ENCODE results near the gene KRT84.
"Not testable (repeated sequence)": the region's sequence is repeated elsewhere in the genome, so short reads cannot be mapped to it uniquely, and the experiment has no call there.

The KRT84 gene

DNA sequence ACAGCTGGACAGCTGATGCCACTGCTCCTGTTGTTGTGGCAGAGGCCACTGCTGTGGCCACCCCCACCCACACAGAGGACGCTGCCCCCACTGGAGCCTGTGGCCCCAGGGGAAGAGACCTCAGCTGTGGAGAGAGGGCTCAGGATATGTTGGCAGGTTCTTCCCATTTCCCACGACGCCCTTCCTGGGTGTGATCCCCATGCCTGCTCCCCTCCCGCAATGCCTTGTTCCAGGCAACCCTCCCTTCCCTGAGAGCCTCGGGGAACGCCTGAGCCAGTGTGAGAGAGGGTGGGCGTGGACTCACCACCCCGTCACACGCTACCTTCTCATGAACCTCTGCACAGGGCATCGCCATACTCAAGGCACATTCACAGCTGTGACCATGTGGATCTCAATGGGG lies 26.4 kb upstream of the KRT84 start:
- Histone ChIP-seq H4K91ac (ENCODE audit: low read length) (no peak overlapping the region), H3K4ac (ENCODE audit: low read depth in 1 of 2, low read length in 2 of 2) (no peak overlapping the region), H2BK5ac (ENCODE audit: low read depth, low read length, poor library complexity, severe bottlenecking) (no peak overlapping the region), H3K27me3 (ENCODE audit: control insufficient read depth in 1 of 2, insufficient read depth in 1 of 2, low read length in 2 of 2) (peaks cover 20 to 44% of the 10 kb centered on the region in 2 experiments), H3K4me3 (ENCODE audit: insufficient read depth in 1 of 2, low read depth in 1 of 2, low read length in 2 of 2) (no peak overlapping the region), H2BK120ac (ENCODE audit: low read depth, low read length) (no peak overlapping the region), H2AK5ac (ENCODE audit: low read length, severe bottlenecking) (no peak overlapping the region), H3K27ac (ENCODE audit: low read length, poor library complexity, severe bottlenecking) (no peak overlapping the region), H3K79me1 (replicated peaks; ENCODE audit: low read length, poor library complexity, severe bottlenecking) (no peaks in the 10 kb centered on the region), H3K36me3 (ENCODE audit: control insufficient read depth in 1 of 2, insufficient read depth in 2 of 2, low read depth in 1 of 2, low read length in 2 of 2) (no peaks in the 10 kb centered on the region), H3K9ac (ENCODE audit: low read length) (no peak overlapping the region), H2AFZ (ENCODE audit: low read depth, low read length) (no peak overlapping the region), H3K18ac (ENCODE audit: low read depth in 1 of 2, low read length in 2 of 2) (no peak overlapping the region), H4K8ac (ENCODE audit: low read length) (no peak overlapping the region), H3K9me3 (ENCODE audit: control insufficient read depth, low read length) (no peaks in the 10 kb centered on the region), H3K23ac (ENCODE audit: low read length in 2 of 2) (no peak overlapping the region), H2BK15ac (ENCODE audit: low read depth, poor library complexity, severe bottlenecking) (no peak overlapping the region), H3K4me1 (ENCODE audit: control insufficient read depth, insufficient read depth, low read depth, low read length) (peaks cover 2% of the 10 kb centered on the region), H3K4me2 (ENCODE audit: low read length, poor library complexity, severe bottlenecking) (no peak overlapping the region), H3K14ac (ENCODE audit: low read length in 2 of 2) (no peak overlapping the region), H2BK12ac (ENCODE audit: low read length in 2 of 2) (no peak overlapping the region)
- WGBS: 73% methylated on average over 9 of the region's 10 CpGs
- no peak for DNase-seq

DNA sequence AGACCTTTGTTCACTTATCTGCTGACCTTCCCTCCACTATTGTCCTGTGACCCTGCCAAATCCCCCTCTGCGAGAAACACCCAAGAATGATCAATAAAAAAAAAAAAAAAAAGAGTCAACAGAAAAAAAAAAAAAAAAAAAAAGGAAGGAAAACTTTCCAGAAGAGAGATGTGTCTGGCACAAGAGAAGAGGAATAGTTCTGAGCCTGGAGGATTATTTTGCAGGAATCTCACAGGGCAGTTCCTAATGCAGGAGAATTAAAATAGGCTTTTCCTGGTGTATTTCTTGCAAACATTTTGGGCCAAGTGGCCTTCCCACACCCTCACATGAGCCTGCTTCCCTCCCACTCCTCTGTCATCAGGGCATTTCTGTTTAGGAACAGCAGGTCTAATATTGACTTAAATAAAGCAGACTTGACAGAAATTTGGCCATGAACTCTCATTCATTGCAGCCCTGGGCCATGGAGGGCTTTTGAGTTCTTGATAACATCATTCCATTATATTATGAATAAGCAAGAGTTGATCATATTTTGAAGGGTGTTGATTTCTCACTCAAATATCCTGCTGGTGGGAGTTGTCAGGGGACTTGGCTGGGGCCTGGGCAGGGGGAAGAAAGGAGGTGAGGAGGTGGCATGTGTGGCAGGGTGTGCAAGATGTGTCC lies 25.3 kb upstream of the KRT84 start:
- WGBS: no CpG with 5 or more reads among the region's 1 CpG
- not testable (repeated sequence) for H2AFZ ChIP-seq (ENCODE audit: low read depth, low read length); H3K27ac ChIP-seq (ENCODE audit: low read length, poor library complexity, severe bottlenecking)

DNA sequence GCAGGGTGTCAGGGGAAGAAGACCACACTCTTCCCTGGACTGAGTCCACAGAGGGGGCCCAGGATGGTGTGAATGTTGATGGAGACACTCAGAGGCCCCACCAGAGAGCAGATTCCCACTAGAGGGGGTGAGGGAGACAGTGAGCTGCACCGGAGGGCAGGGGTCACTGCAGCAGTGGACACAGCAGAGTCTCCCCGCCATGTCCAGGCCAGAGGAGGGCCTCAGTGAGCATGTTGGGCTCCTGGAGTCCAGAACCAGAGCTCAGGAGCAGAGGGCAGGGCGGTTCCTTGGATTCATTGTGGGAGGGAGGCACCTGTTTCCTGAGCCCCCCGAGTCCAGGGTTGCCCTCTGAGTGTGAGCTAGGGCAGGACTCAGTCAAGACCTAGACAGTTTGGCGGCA lies 22.5 kb upstream of the KRT84 start:
- Histone ChIP-seq H3K79me1 (replicated peaks; ENCODE audit: low read length, poor library complexity, severe bottlenecking) (no peaks in the 10 kb centered on the region), H3K9me3 (ENCODE audit: control insufficient read depth, low read length) (no peaks in the 10 kb centered on the region), H2AFZ (ENCODE audit: low read depth, low read length) (no peak overlapping the region), H2BK120ac (ENCODE audit: low read depth, low read length) (no peak overlapping the region), H3K4ac (ENCODE audit: low read depth in 1 of 2, low read length in 2 of 2) (no peak overlapping the region), H3K9ac (ENCODE audit: low read length) (no peak overlapping the region), H4K91ac (ENCODE audit: low read length) (no peak overlapping the region), H3K23ac (ENCODE audit: low read length in 2 of 2) (no peak overlapping the region), H3K4me3 (ENCODE audit: insufficient read depth in 1 of 2, low read depth in 1 of 2, low read length in 2 of 2) (no peak overlapping the region), H2BK12ac (ENCODE audit: low read length in 2 of 2) (no peak overlapping the region), H2BK15ac (ENCODE audit: low read depth, poor library complexity, severe bottlenecking) (no peak overlapping the region), H3K4me1 (ENCODE audit: control insufficient read depth, insufficient read depth, low read depth, low read length) (no peaks in the 10 kb centered on the region), H2BK5ac (ENCODE audit: low read depth, low read length, poor library complexity, severe bottlenecking) (no peak overlapping the region), H2AK5ac (ENCODE audit: low read length, severe bottlenecking) (no peak overlapping the region), H3K27me3 (ENCODE audit: control insufficient read depth in 1 of 2, insufficient read depth in 1 of 2, low read length in 2 of 2) (peaks cover 51 to 68% of the 10 kb centered on the region in 2 experiments), H3K18ac (ENCODE audit: low read depth in 1 of 2, low read length in 2 of 2) (no peak overlapping the region), H3K36me3 (ENCODE audit: control insufficient read depth in 1 of 2, insufficient read depth in 2 of 2, low read depth in 1 of 2, low read length in 2 of 2) (no peaks in the 10 kb centered on the region), H3K4me2 (ENCODE audit: low read length, poor library complexity, severe bottlenecking) (no peak overlapping the region), H4K8ac (ENCODE audit: low read length) (no peak overlapping the region), H3K14ac (ENCODE audit: low read length in 2 of 2) (no peak overlapping the region), H3K27ac (ENCODE audit: low read length, poor library complexity, severe bottlenecking) (no peak overlapping the region)
- no peak for DNase-seq
- WGBS: 75% methylated on average over 5 of the region's 5 CpGs

More for the DNA sequence above, 25.3 kb upstream of the KRT84 start:
- not testable (repeated sequence) for H2AK5ac ChIP-seq (ENCODE audit: low read length, severe bottlenecking); H3K4me1 ChIP-seq (ENCODE audit: control insufficient read depth, insufficient read depth, low read depth, low read length); H3K4me3 ChIP-seq (ENCODE audit: insufficient read depth in 1 of 2, low read depth in 1 of 2, low read length in 2 of 2); H4K91ac ChIP-seq (ENCODE audit: low read length); H2BK120ac ChIP-seq (ENCODE audit: low read depth, low read length); DNase-seq; H3K4me2 ChIP-seq (ENCODE audit: low read length, poor library complexity, severe bottlenecking); H3K23ac ChIP-seq (ENCODE audit: low read length in 2 of 2); H3K9me3 ChIP-seq (ENCODE audit: control insufficient read depth, low read length); H3K4ac ChIP-seq (ENCODE audit: low read depth in 1 of 2, low read length in 2 of 2); H3K14ac ChIP-seq (ENCODE audit: low read length in 2 of 2); H3K79me1 ChIP-seq (replicated peaks; ENCODE audit: low read length, poor library complexity, severe bottlenecking); H3K36me3 ChIP-seq (ENCODE audit: control insufficient read depth in 1 of 2, insufficient read depth in 2 of 2, low read depth in 1 of 2, low read length in 2 of 2); H3K18ac ChIP-seq (ENCODE audit: low read depth in 1 of 2, low read length in 2 of 2); H2BK15ac ChIP-seq (ENCODE audit: low read depth, poor library complexity, severe bottlenecking); H2BK12ac ChIP-seq (ENCODE audit: low read length in 2 of 2); H4K8ac ChIP-seq (ENCODE audit: low read length); H2BK5ac ChIP-seq (ENCODE audit: low read depth, low read length, poor library complexity, severe bottlenecking); H3K9ac ChIP-seq (ENCODE audit: low read length)
- peaks cover 29 to 55% of the 10 kb centered on the region in 2 experiments for H3K27me3 ChIP-seq (ENCODE audit: control insufficient read depth in 1 of 2, insufficient read depth in 1 of 2, low read length in 2 of 2)

DNA sequence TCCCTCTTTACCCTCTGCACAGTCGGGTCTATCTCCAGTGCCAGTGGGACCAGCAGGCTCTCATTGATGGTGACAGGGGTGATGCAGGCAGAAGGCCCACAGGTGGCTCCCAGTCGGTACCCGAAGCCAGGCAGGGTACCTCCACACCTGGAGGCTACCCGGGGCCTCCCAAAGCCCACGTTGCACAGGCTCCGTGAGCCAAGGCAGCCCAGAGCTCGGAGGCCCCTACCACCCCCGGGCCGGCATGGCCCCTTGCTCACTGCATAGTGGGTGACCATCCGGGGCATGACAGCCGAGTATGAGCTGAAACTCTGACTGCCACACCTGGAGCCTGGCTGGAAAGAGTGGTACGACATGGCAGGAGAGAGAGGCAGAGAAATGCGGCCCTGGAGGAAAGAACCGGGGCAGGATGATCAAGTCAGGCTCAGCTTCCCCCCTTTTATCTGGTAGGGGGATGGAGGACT lies 20.5 kb upstream of the KRT84 start, which contains the start of gene KRT82:
Gene KRT82, minus strand, starts transcription at position 414 of the 464 bp plus-strand sequence. Its CDS starts 58 bp downstream, at position 356.
- H2BK120ac ChIP-seq (ENCODE audit: low read depth, low read length): no peak within 1 kb of the TSS
- no peak within 1 kb of the TSS for H4K8ac ChIP-seq (ENCODE audit: low read length)
- H2BK12ac ChIP-seq (ENCODE audit: low read length in 2 of 2): no peak within 1 kb of the TSS
- no peak within 1 kb of the TSS for H2BK5ac ChIP-seq (ENCODE audit: low read depth, low read length, poor library complexity, severe bottlenecking)
- 83% methylated on average over 14 of the region's 14 CpGs for WGBS
- H3K4ac ChIP-seq (ENCODE audit: low read depth in 1 of 2, low read length in 2 of 2): no peak within 1 kb of the TSS
- H3K9me3 ChIP-seq (ENCODE audit: control insufficient read depth, low read length): no peaks in the 10 kb centered on the region
- no peaks in the 10 kb centered on the region for H3K79me1 ChIP-seq (replicated peaks; ENCODE audit: low read length, poor library complexity, severe bottlenecking)
- no peaks in the 10 kb centered on the region for H3K4me1 ChIP-seq (ENCODE audit: control insufficient read depth, insufficient read depth, low read depth, low read length)
- H3K9ac ChIP-seq (ENCODE audit: low read length): no peak within 1 kb of the TSS
- no peak within 1 kb of the TSS for H3K14ac ChIP-seq (ENCODE audit: low read length in 2 of 2)
- H3K18ac ChIP-seq (ENCODE audit: low read depth in 1 of 2, low read length in 2 of 2): no peak within 1 kb of the TSS
- H2AFZ ChIP-seq (ENCODE audit: low read depth, low read length): no peak within 1 kb of the TSS
- no peaks in the 10 kb centered on the region for H3K36me3 ChIP-seq (ENCODE audit: control insufficient read depth in 1 of 2, insufficient read depth in 2 of 2, low read depth in 1 of 2, low read length in 2 of 2)
- H3K4me3 ChIP-seq (ENCODE audit: insufficient read depth in 1 of 2, low read depth in 1 of 2, low read length in 2 of 2): no peak within 1 kb of the TSS
- H3K23ac ChIP-seq (ENCODE audit: low read length in 2 of 2): peak within 1 kb of the TSS in 1 of 2 experiments; percentile 18
- no peak within 1 kb of the TSS for H2AK5ac ChIP-seq (ENCODE audit: low read length, severe bottlenecking)
- H4K91ac ChIP-seq (ENCODE audit: low read length): no peak within 1 kb of the TSS
- no peak for DNase-seq
- H3K27ac ChIP-seq (ENCODE audit: low read length, poor library complexity, severe bottlenecking): no peak within 1 kb of the TSS
- H3K27me3 ChIP-seq (ENCODE audit: control insufficient read depth in 1 of 2, insufficient read depth in 1 of 2, low read length in 2 of 2): peaks cover 61 to 72% of the 10 kb centered on the region in 2 experiments
- no peak within 1 kb of the TSS for H3K4me2 ChIP-seq (ENCODE audit: low read length, poor library complexity, severe bottlenecking)
- H2BK15ac ChIP-seq (ENCODE audit: low read depth, poor library complexity, severe bottlenecking): no peak within 1 kb of the TSS
